A549 treated with AZD2906 at 1 μM for 4 hours (cell line): ENCODE results near the gene PM20D2. TPM values are rescaled to one million over a fixed set of nuclear protein-coding genes. Genes with fewer than 3 reads are reported as not detected.

Experiments used
- total RNA-seq: library from RNA; stranded (reverse); fragments of 200-300 nt; extraction: Qiagen RNA extraction; gene quantifications from 5 replicates; pipeline ENCODE4 v1.2.3, GENCODE V29; 2022

PM20D2 gene
- total RNA-seq: 11.0 to 14.8 TPM (median 14.1 TPM) in 5 replicates

GRCh38 chr6:89145956-89146717 is at the start of gene PM20D2:
PM20D2 (plus strand) TSS chr6:89146055; CDS start chr6:89146145, 90 bp downstream.

DNA sequence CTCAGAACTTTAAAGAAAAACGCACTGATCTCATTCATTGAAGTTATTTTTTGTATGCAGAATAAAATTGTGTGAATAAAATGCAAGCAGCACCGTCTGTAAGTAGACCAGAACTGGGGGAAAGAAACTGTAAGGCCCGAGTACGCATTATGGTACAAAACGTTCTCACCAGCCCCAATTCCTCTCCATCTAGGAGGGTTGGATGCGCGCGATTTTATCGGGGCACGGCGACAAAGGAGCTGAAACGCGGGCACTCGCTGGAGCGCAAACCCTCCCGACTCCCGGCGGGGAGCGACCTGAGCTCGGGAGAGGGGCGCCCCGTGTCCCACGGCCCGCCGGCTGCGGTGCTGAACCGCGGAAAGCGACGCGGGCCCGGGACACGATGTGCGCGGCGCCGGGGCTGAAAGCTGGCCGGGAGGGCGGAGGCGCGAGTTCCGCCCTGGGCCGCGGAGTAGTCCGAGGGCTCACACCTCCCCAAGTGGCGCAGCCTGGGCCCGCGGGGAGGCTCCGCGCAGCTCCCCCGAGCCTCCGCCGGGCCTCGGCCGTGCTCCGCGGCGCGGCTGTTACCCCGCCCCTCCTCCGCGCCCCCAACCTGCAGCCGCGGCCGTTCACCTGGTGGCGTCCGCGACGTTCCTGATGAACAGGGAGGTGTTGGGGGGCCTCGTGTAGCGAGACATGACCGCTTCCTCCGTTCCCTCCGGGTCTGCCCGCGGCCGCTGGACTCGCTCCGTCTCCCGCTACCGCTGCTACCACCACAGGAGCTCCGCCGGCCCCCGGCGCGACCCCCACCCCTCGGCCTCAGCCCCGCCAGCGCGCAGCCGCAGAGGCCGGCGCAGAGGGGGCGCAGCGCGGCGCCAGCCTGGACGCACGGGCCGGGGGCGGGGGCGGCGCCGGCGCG is 28.4 kb upstream of the PM20D2 start, which contains the start of gene SRSF12:
TSS of gene SRSF12 (minus strand) at position 861 of the 898 bp plus-strand sequence. CDS start at position 677, 184 bp downstream.

Other genes starting within 250 kb of the PM20D2 start
- 6.7 to 9.8 TPM (median 8.1 TPM) in 5 replicates for gene RNGTT, start 182.4 kb upstream of the PM20D2 start, total RNA-seq
- 26.8 to 38.5 TPM (median 34.2 TPM) in 5 replicates for gene PNRC1, start 65.3 kb upstream of the PM20D2 start, total RNA-seq
- gene SRSF12, start 28.0 kb upstream of the PM20D2 start, total RNA-seq: 1.2 to 2.3 TPM (median 1.9 TPM) in 5 replicates
- not detected in 5 replicates for gene GABRR1, start 71.3 kb downstream of the PM20D2 start, total RNA-seq
- gene GABRR2, start 169.2 kb downstream of the PM20D2 start, total RNA-seq: 0.03 to 0.11 TPM (median 0.07 TPM) in 5 replicates
- 13.5 to 16.5 TPM (median 14.4 TPM) in 5 replicates for gene UBE2J1, start 206.7 kb downstream of the PM20D2 start, total RNA-seq